ENCODE data around the gene FHOD3.
"Not testable (repeated sequence)": the region's sequence is repeated elsewhere in the genome, so short reads cannot be mapped to it uniquely, and the experiment has no call there.

The FHOD3 gene

DNA sequence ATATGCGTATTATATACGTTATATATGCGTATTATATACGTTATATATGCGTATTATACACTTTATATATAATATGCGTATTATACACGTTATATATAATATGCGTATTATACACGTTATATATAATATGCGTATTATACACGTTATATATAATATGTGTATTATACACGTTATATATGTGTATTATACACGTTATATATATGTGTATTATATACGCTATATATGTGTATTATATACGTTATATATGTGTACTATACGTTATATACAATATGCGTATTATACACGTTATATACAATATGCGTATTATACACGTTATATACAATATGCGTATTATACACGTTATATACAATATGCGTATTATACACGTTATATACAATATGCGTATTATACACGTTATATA lies 465.5 kb downstream of the FHOD3 start:
- DNase-seq (ENCODE audit: low read depth in 4 of 4, low spot score in 1 of 4): not testable (repeated sequence)

DNA sequence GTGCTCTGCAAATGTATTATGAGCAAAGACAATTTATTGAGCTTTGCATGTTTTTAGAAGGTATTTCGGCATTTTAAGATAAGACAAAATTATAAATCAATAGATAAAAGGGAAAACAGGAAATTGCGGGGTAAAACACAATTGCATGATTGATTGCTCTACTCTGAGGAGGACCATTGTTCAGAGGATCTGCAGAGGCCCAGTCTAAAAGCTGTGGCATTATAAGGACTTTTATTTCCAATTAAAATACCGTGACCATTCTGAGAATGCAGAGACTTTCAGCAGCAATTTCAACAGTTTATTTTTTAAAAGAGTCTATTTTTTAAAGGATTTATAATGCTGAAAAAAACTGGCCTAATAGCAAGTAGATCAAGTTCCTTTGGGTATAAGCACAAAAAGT lies 469.3 kb downstream of the FHOD3 start:
- DNase-seq (ENCODE audit: low read depth in 4 of 4, low spot score in 1 of 4): no peak

DNA sequence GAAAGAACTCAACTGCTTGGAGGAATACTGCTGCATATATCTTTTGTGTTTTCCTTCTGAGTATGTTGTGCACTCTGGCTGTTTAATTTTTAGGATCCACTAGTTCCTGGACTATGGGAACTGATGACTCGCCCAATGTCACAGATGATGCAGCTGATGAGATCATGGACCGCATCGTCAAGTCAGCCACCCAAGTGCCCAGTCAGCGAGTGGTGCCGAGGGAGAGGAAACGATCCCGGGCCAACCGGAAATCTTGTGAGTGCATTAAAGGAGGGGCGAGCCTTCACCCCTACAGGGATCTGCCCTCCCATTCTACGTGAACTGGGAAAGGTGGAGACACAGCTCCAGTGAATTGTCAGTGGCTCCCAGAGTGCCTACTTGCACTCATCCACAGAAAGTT lies 471.7 kb downstream of the FHOD3 start:
- DNase-seq (ENCODE audit: low read depth in 4 of 4, low spot score in 1 of 4): no peak

DNA sequence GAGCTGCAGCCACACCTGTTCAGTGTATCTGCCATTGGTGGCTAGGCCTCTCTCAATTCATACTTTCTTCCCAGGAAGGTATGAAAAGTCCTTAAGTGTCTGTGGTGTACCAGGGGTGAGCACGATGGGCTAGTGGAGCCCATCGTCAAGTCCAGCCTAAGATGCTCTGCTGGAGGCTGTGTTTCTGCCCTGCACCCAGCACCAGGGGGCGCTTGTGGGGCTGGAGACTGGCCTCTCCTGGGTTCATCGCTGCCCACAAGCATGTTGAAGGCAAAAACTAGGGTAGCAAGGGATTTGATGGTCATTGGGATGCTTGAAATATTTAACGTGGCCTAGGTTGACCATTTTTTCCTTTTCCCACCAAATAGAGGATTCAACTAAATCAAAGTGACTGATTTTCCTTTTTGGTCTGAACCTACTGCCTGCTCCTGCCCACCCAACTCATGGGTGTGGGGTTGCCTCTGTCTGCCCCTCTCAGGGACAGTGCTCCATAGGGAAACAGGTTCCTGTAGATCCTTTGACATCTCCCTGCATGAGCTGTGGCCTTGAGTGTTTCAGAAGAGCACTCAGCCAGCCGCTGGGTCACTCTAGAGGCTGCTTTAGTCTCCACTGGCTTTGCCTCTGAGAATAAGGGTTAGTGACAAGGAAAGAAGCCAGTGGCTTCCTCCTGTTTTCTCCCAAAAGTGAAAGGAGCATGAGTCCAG lies 472.2 kb downstream of the FHOD3 start:
- no peak for DNase-seq (ENCODE audit: low read depth in 4 of 4, low spot score in 1 of 4)

DNA sequence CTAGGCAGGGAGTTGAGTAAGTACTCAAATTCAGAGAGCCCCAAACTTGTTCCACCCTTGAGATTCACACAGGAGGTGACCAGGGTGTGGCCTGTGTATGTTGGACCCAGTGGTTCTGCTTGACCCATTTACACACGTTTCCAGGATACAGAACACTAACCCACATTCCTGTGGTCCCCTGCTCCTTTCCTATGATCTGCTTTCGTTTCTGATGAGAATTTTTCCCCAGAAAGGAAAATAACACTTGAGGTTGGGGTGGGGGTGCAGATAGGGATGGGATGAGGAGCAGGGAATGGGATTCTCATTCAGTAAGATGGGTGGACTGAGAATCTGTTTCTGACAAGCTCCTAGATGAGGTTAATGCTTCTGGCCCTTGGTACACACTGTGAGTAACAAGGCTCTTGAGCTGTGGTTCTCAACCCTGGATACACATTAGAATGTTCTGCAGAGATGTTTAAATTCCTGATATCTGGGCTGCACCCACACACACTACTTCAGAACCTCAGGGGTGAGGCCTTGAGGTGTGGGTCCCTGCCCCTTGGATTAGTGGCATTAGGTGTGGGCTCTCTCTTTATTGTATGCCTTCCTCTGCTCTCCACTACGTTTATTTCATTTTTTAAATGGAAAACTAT lies 472.9 kb downstream of the FHOD3 start:
- DNase-seq (ENCODE audit: low read depth in 4 of 4, low spot score in 1 of 4): no peak

DNA sequence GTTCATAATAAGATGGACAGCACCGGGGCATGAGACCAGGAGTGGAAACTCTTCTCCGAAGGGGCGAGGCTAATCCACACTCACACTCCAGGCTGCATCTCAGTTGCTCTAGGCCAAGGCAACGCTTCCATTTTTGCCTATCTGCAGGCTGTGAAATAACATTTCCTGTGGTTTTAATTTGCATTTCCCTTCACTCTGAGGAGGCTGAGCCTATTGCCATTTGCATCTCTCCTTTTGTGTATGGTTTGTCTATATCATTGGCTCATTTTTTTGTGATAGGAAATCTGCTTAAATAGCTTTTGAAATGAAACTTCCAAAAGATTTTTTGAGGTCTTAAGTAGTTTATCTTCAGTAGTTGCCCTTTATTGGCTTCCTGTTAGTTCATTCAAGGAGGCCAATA lies 473.7 kb downstream of the FHOD3 start:
- no peak for DNase-seq (ENCODE audit: low read depth in 4 of 4, low spot score in 1 of 4)

DNA sequence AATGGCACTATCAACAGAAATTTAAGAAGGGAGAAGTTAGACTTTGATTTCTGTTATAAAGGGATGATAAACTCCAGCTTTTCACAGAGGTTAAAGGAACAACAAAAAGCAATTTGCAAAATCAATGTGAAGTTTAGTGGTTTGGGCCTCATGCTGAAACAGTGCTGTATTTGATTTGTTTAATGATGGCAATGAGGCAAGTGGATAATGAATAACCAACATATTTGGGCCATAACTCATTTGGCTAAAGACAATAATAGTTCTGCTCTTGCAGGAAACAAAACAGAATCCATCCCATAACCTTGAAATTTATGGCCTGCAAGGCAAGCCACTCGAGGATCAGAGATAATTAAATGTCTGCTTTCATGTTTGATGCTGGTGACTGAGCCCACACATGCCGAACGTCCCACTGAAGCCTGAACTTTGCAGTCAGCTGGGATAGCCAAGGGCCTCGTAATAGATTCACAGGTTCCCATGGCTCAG lies 474.8 kb downstream of the FHOD3 start:
- no peak for DNase-seq (ENCODE audit: low read depth in 4 of 4, low spot score in 1 of 4)

DNA sequence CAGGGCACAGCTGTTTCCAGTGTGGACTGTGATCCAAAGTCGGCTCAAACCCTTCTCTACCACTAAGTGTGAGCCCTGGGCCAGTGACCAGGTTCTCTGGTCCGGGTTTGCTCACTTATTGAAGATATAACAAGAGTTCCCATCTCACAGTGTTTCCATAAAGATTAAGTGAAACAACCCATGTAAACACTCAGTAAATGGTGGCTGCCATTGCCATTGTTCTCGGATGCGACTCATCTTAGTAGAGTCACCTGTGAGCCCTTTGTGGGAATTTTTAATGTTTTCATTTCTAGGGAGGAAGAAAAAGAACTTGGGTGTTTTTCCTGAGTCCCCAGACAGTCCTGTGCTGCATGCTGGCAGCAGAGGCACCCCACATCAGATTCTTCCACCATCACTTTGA lies 477.9 kb downstream of the FHOD3 start:
- no peak for DNase-seq (ENCODE audit: low read depth in 4 of 4, low spot score in 1 of 4)

DNA sequence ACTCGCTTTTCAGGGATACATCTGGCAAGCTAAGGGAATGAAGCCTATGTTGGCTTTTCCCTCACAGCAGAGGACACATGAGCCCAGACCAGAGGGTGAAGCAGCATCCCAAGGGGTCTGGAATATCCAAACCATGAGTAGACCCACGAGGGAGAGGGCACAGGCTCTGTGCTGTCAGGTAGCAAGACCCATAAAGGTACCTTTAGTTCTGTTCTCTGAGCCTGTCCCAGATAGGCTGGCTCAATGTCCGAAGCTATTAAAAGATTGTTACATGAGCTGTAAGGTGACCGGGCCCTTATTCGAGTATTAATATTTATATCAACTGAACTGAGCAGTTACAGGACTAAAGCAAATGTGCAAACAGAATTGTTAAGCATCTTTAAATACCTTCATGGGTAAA lies 479.1 kb downstream of the FHOD3 start:
- no peak for DNase-seq (ENCODE audit: low read depth in 4 of 4, low spot score in 1 of 4)

DNA sequence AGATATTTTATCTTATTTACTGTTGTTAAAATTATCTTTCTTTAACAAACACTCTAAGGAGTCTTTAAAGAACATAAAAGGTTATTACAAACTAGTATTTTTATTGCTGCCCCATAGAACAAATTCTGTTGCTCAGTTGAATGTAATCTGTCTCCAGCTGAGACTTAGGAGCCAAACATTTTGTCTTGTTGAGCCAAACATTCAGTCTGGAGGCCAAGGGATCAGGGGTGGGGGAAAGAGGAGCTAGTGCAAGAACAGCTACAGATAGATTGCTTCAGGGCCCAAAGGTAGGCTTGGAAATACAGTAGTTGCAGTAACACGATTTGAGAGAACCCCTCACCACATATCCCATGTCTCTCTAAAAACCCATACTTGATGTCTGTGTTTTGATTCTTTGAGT lies 480.1 kb downstream of the FHOD3 start:
- DNase-seq (ENCODE audit: low read depth in 4 of 4, low spot score in 1 of 4): no peak

DNA sequence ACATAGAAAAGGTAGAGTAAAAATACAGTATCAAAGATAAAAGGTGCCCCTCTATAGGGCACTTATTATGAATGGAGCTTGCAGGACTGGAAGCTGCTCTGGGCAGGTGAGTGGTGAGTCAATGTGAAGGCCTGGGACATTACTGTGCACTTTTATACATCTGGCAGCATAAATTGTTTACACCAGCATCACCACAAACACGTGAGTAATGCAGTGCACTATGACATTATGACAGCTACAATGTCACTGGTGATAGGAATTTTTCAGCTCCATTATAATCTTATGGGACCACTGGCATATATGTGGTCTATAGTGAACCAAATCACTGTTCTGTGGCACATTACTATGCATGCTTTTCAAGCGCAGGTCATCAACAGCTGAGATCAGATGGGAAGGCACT lies 483.2 kb downstream of the FHOD3 start:
- no peak for DNase-seq (ENCODE audit: low read depth in 4 of 4, low spot score in 1 of 4)

DNA sequence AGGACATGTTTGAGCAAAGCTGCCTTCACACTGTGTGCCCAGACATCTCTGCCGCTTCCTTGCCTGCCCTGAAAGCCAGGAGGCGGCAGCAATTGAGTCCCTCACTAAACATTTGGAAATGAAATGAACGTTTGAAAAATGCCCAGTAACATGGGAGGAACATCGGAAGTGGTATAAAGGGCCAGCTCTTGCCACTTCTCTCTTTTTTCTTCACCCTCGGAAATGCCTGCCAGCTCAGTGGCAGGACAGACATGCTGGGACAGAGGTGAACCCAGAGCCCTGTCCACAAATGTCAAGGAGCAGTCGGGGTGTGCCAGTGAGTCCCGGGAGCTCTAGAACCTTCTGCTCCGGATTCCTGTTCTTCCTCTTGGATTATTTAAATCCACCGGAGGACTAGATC lies 485.2 kb downstream of the FHOD3 start:
- DNase-seq (ENCODE audit: low read depth in 4 of 4, low spot score in 1 of 4): no peak

DNA sequence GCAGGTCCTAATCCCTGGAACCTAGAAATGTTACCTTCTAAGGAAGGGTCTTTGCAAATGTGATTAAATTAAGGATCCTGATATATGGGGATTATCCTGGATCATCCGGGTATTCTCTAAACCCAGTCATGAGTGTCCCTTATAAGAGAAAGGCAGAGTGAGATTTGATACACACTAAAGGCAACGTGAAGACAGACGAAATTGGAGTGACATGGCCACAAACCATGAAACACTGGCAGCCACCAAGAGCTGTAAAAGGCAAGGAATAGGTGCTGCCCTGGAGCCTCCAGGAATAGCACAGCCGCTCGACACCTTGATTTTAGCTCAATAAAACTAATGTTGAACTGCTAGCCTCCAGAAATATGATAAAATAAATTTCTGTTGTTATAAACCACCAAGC lies 486.3 kb downstream of the FHOD3 start:
- DNase-seq (ENCODE audit: low read depth in 4 of 4, low spot score in 1 of 4): no peak

DNA sequence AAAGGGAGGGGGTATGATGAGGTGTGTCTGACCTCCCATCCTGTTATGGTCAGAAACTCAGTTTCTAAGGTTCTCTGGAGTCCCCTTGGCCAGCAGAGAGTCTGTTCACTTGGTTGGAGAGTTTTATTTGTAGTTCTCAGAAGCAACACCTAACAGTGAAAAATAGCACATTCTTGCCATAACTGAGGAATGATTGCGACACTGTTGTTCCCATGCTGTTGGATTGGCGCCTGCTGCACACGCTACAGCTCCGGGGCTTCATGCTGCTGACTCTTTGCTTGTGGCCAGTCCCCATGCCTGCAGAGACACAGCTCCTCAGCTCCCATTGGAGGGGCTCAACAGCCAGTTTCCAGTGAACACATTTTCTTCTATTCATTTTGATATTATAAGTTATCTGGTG lies 489.2 kb downstream of the FHOD3 start:
- DNase-seq (ENCODE audit: low read depth in 4 of 4, low spot score in 1 of 4): no peak

DNA sequence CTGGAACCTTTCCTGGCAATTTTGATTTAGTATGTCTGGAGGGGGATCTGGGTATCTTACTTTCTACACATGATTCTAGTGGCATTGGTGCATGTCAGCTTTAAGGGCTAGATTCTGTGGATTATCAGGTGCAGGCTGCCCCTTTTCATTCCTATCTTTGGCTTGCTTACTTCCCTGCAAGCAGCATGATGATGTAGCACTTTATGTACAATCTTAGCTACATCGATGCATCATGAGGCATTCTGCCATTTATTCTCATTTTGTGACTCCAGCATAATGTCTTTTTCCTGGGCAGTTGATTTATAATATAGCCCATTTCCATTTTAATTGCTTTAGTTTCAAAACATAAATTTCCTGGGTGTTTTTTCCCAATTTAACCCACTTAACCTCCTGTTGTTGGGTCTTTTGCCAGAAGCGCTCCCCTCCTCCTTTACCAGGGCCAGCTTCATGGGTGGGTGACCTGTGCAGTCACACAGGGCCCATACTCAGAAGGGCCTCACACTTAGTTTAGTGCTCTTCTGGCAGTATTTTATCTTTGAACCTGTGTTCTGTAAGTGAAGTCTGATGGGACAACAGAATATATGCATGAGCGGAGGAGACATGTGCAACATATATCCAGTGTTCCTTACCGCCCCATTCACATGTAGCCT lies 495.2 kb downstream of the FHOD3 start:
- no peak for DNase-seq (ENCODE audit: low read depth in 4 of 4, low spot score in 1 of 4)

DNA sequence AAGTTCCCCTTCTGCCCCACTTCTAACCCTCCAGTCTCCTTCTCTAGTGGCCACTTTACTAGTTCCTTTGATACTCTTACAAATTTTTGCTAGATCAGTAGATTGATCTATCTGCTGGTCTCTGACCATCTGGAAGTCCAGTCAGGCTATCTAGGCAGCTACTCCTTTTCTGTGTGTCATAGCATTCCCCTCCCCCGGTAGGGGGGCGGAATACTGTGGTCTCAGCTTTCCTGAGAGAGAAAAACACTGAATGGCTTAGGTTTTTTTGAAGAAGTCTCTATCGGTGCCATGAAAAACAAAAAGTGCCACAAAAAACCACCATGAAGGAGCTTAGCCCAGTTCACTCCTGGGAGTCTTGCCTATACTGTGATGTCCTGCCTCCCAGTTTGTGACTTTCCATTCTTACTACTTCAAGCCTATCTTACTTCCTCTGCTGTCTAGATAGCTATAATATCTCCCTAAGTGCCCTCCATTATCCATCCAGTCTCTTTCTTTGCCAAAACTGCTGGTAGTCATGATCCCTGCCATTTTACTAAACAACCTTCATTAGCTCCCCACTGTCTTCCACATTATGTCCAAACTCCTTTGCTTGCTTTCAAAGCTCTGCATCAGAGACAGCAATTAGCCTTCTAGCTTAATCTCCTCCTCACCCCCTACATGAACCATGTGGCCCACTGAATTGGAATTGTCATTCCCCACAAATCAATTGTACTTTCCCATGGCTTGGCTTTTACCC lies 501.4 kb downstream of the FHOD3 start:
- DNase-seq (ENCODE audit: low read depth in 4 of 4, low spot score in 1 of 4): no peak

DNA sequence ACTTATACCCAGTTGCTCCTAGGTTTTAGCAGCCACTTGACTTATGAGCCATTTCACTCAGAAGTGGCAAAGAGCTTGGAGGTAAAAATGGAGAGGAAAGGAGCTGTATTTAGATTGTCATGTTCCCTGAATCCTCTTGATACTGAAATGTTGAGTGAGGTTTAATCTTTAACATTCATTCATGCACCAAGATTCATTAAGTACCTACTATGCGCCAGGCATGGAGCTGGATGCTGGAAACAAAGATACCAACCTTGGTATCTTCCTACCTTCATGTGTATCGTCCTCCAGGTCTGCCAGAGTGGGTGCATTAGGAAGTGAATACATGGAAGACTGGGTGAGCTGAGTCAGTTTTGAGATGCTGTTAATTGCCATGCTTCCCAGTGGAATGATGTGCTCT lies 507.6 kb downstream of the FHOD3 start:
- DNase-seq (ENCODE audit: low read depth in 4 of 4, low spot score in 1 of 4): no peak

DNA sequence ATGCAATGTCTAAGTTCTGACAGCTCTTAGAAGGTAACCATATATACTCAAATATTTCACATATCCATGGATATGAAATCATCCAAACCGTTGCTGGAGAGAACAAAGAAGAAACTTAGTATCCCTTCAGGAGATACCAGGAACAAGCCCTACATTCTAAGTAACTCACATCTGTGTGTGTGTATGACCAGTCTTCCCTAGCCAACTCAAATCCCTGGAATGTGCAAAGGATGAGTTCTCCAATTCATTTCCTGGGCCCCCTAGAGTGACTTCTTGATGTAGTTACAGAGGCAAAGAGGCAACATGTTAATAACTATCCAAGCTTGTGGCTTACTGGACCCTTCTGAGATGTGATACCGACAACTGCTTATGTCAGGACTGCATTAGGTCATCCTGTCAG lies 511.2 kb downstream of the FHOD3 start:
- DNase-seq (ENCODE audit: low read depth in 4 of 4, low spot score in 1 of 4): no peak

DNA sequence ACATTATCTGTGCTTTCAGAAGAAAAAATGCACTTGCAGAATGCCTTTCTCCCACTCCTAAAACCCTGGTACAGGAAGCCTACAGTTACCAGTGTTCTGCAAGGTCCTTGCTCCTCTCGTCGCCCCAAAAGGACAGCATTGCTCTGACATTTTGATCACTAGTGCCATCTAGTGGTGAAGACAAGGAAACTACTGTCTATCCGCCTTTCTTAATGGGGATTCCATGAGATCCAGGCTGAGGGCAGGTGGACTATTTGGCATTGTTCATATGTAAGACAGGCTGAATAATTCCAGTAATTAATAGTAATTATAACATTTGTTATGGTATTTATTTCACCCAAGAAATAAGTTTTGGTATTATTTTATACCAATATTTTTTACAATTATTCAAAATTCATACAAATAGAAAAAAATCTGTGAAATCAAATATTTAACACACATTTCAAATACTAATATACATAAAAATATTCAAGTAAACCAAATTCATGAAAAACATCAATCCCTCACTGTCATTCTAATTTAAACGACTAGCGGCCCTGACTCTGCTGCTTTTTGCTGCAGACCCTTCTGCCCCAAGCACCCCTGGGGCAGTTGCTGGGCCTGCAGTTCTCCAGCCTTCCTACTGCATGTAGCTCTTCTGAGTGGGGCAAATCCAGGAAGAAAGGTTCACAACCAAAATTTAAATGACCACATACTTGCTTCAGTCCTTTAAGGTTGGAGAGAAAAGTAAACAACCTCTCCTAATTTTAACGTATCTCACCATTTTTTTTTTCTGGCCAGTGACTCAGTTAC lies 512.3 kb downstream of the FHOD3 start:
- peak in 1 of 4 experiments; percentile 5 for DNase-seq (ENCODE audit: low read depth in 4 of 4, low spot score in 1 of 4)

DNA sequence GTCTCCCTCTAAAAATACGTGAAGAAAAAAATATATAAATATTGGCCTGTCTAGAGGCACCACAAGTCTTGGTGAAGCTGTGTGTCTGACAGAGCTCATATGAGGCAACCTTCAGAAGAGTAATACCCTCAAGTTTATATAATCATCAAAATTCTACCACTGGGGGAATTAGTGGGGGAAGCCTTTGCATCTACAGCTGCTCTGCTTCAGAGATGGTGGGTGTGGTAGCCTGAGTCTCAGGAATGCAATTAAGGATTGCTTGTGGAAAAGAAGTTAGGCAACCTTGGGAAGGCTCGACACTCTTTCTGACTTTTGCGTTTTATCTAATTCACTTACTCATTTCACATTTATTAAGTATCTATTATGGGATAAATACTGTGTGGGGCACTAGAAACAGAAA lies 513.9 kb downstream of the FHOD3 start:
- no peak for DNase-seq (ENCODE audit: low read depth in 4 of 4, low spot score in 1 of 4)

DNA sequence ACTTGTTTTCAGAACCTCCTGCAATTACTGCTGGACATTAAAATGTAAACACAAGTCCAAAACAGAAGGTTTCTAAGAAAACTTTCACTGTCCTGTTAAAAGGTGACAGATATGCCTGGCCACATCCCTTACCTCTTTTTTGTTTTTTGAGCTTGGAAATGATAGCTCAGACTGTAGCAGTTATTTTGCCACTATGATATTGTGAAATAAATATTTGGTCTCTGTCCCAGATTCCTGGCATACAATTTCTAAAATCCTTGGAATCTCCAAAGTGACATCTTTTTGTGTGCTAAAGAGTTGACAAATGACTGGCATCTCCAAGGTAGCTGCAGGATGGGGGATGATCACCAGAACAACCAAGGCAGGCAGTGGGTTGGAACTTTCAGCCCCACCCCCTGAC lies 514.4 kb downstream of the FHOD3 start:
- no peak for DNase-seq (ENCODE audit: low read depth in 4 of 4, low spot score in 1 of 4)

Measured in stimulated activated CD4-positive, alpha-beta T cell treated with anti-CD3 and anti-CD28 coated beads, Interleukin-1b, Interleukin-23, amount 100 ng/mL, for 24 hours (primary cell).